ENCODE data around the gene PCNX2. TPM values are rescaled to one million over a fixed set of nuclear protein-coding genes. Genes with fewer than 3 reads are reported as not detected.
A peak's percentile ranks its signal among the peaks of the same experiment; 100 is the strongest.

The PCNX2 gene
- total and polyA plus RNA-seq, 2 donors = 5.2 to 36.9 TPM

- no peak overlapping the region for H3K4me3 ChIP-seq (ENCODE audit: low read depth, low read length)
- no peak for DNase-seq (ENCODE audit: extremely low spot score)
- H3K27ac ChIP-seq (ENCODE audit: low read depth) = no peak overlapping the region
- 57% methylated on average over 3 of the region's 3 CpGs for WGBS
- H3K4me1 ChIP-seq (ENCODE audit: insufficient read depth) = peaks cover 2% of the 10 kb centered on the region
- H3K36me3 ChIP-seq (ENCODE audit: insufficient read depth) = no peaks in the 10 kb centered on the region
Measured at GRCh38 chr1:233033361-233033760, 262.2 kb downstream of the PCNX2 start.

- WGBS = 81% methylated on average over 4 of the region's 4 CpGs
- Histone ChIP-seq H3K36me3 (ENCODE audit: insufficient read depth) (no peaks in the 10 kb centered on the region), H3K27ac (ENCODE audit: low read depth) (no peak overlapping the region), H3K4me3 (ENCODE audit: low read depth, low read length) (no peak overlapping the region), H3K4me1 (ENCODE audit: insufficient read depth) (peaks cover 2% of the 10 kb centered on the region)
- DNase-seq (ENCODE audit: extremely low spot score) = no peak
Measured at GRCh38 chr1:233032916-233033315, 262.6 kb downstream of the PCNX2 start.

- H3K36me3 ChIP-seq (ENCODE audit: insufficient read depth) = no peaks in the 10 kb centered on the region
- H3K4me3 ChIP-seq (ENCODE audit: low read depth, low read length) = no peak overlapping the region
- WGBS = 46% methylated on average over 3 of the region's 3 CpGs
- DNase-seq (ENCODE audit: extremely low spot score) = no peak
- H3K27ac ChIP-seq (ENCODE audit: low read depth) = no peak overlapping the region
- peaks cover 2% of the 10 kb centered on the region for H3K4me1 ChIP-seq (ENCODE audit: insufficient read depth)
Measured at GRCh38 chr1:233031521-233031920, 264.0 kb downstream of the PCNX2 start.

GRCh38 chr1:233027046-233027445, 268.5 kb downstream of the PCNX2 start:
- no peaks in the 10 kb centered on the region for H3K36me3 ChIP-seq (ENCODE audit: insufficient read depth)
- 52% methylated on average over 5 of the region's 5 CpGs for whole genome bisulfite sequencing
- no peak overlapping the region for H3K27ac ChIP-seq (ENCODE audit: low read depth)
- no peak for DNase-seq (ENCODE audit: extremely low spot score)
- no peaks in the 10 kb centered on the region for H3K4me1 ChIP-seq (ENCODE audit: insufficient read depth)
- H3K4me3 ChIP-seq (ENCODE audit: low read depth, low read length) = no peak overlapping the region

GRCh38 chr1:233025567-233025966, 270.0 kb downstream of the PCNX2 start:
- WGBS = 81% methylated on average over 2 of the region's 2 CpGs
- DNase-seq (ENCODE audit: extremely low spot score) = peak; percentile 52
- Histone ChIP-seq H3K4me3 (ENCODE audit: low read depth, low read length) (no peak overlapping the region), H3K27ac (ENCODE audit: low read depth) (no peak overlapping the region), H3K36me3 (ENCODE audit: insufficient read depth) (no peaks in the 10 kb centered on the region), H3K4me1 (ENCODE audit: insufficient read depth) (no peaks in the 10 kb centered on the region)

- no peak for DNase-seq (ENCODE audit: extremely low spot score)
- 81% methylated on average over 12 of the region's 12 CpGs for WGBS
- no peak overlapping the region for H3K4me3 ChIP-seq (ENCODE audit: low read depth, low read length)
- H3K36me3 ChIP-seq (ENCODE audit: insufficient read depth) = no peaks in the 10 kb centered on the region
- H3K27ac ChIP-seq (ENCODE audit: low read depth) = no peak overlapping the region
- H3K4me1 ChIP-seq (ENCODE audit: insufficient read depth) = no peaks in the 10 kb centered on the region
Measured at GRCh38 chr1:233025157-233025556, 270.4 kb downstream of the PCNX2 start.

GRCh38 chr1:233024199-233024598, 271.3 kb downstream of the PCNX2 start:
- Histone ChIP-seq H3K27ac (ENCODE audit: low read depth) (no peak overlapping the region), H3K4me1 (ENCODE audit: insufficient read depth) (no peaks in the 10 kb centered on the region), H3K36me3 (ENCODE audit: insufficient read depth) (no peaks in the 10 kb centered on the region), H3K4me3 (ENCODE audit: low read depth, low read length) (no peak overlapping the region)
- no peak for DNase-seq (ENCODE audit: extremely low spot score)
- WGBS = 94% methylated on average over 9 of the region's 9 CpGs

GRCh38 chr1:233022246-233022645, 273.3 kb downstream of the PCNX2 start:
- H3K4me3 ChIP-seq (ENCODE audit: low read depth, low read length) = no peak overlapping the region
- H3K27ac ChIP-seq (ENCODE audit: low read depth) = no peak overlapping the region
- 99% methylated on average over 2 of the region's 2 CpGs for whole genome bisulfite sequencing
- H3K4me1 ChIP-seq (ENCODE audit: insufficient read depth) = no peaks in the 10 kb centered on the region
- DNase-seq (ENCODE audit: extremely low spot score) = no peak
- H3K36me3 ChIP-seq (ENCODE audit: insufficient read depth) = no peaks in the 10 kb centered on the region

- WGBS = 56% methylated on average over 8 of the region's 8 CpGs
- no peak overlapping the region for H3K27ac ChIP-seq (ENCODE audit: low read depth)
- no peak for DNase-seq (ENCODE audit: extremely low spot score)
- no peaks in the 10 kb centered on the region for H3K36me3 ChIP-seq (ENCODE audit: insufficient read depth)
- no peaks in the 10 kb centered on the region for H3K4me1 ChIP-seq (ENCODE audit: insufficient read depth)
- H3K4me3 ChIP-seq (ENCODE audit: low read depth, low read length) = no peak overlapping the region
Measured at GRCh38 chr1:233020426-233020825, 275.1 kb downstream of the PCNX2 start.

- Histone ChIP-seq H3K4me1 (ENCODE audit: insufficient read depth) (no peaks in the 10 kb centered on the region), H3K27ac (ENCODE audit: low read depth) (no peak overlapping the region), H3K36me3 (ENCODE audit: insufficient read depth) (no peaks in the 10 kb centered on the region), H3K4me3 (ENCODE audit: low read depth, low read length) (no peak overlapping the region)
- 54% methylated on average over 12 of the region's 12 CpGs for WGBS
- DNase-seq (ENCODE audit: extremely low spot score) = no peak
Measured at GRCh38 chr1:233019778-233020325, 275.7 kb downstream of the PCNX2 start.

GRCh38 chr1:233019083-233019482, 276.4 kb downstream of the PCNX2 start:
- DNase-seq (ENCODE audit: extremely low spot score) = no peak
- 96% methylated on average over 3 of the region's 3 CpGs for WGBS
- no peaks in the 10 kb centered on the region for H3K36me3 ChIP-seq (ENCODE audit: insufficient read depth)

GRCh38 chr1:233016798-233017197, 278.7 kb downstream of the PCNX2 start:
- DNase-seq (ENCODE audit: extremely low spot score) = no peak
- H3K4me1 ChIP-seq (ENCODE audit: insufficient read depth) = no peaks in the 10 kb centered on the region
- WGBS = 66% methylated on average over 6 of the region's 6 CpGs
- H3K4me3 ChIP-seq (ENCODE audit: low read depth, low read length) = no peak overlapping the region
- no peaks in the 10 kb centered on the region for H3K36me3 ChIP-seq (ENCODE audit: insufficient read depth)
- H3K27ac ChIP-seq (ENCODE audit: low read depth) = no peak overlapping the region

More at GRCh38 chr1:233019083-233019482, 276.4 kb downstream of the PCNX2 start:
- no peak overlapping the region for H3K27ac ChIP-seq (ENCODE audit: low read depth)
- no peak overlapping the region for H3K4me3 ChIP-seq (ENCODE audit: low read depth, low read length)
- no peaks in the 10 kb centered on the region for H3K4me1 ChIP-seq (ENCODE audit: insufficient read depth)

- Histone ChIP-seq H3K27ac (ENCODE audit: low read depth) (no peak overlapping the region), H3K4me1 (ENCODE audit: insufficient read depth) (no peaks in the 10 kb centered on the region), H3K36me3 (ENCODE audit: insufficient read depth) (no peaks in the 10 kb centered on the region), H3K4me3 (ENCODE audit: low read depth, low read length) (no peak overlapping the region)
- no peak for DNase-seq (ENCODE audit: extremely low spot score)
- 86% methylated on average over 2 of the region's 2 CpGs for WGBS
Measured at GRCh38 chr1:233015965-233016364, 279.6 kb downstream of the PCNX2 start.

- no peaks in the 10 kb centered on the region for H3K4me1 ChIP-seq (ENCODE audit: insufficient read depth)
- no peaks in the 10 kb centered on the region for H3K36me3 ChIP-seq (ENCODE audit: insufficient read depth)
- WGBS = 83% methylated on average over 1 of the region's 1 CpG
- H3K27ac ChIP-seq (ENCODE audit: low read depth) = no peak overlapping the region
- no peak for DNase-seq (ENCODE audit: extremely low spot score)
- no peak overlapping the region for H3K4me3 ChIP-seq (ENCODE audit: low read depth, low read length)
Measured at GRCh38 chr1:233012021-233012420, 283.5 kb downstream of the PCNX2 start.

GRCh38 chr1:233010146-233010545, 285.4 kb downstream of the PCNX2 start:
- no peaks in the 10 kb centered on the region for H3K4me1 ChIP-seq (ENCODE audit: insufficient read depth)
- H3K27ac ChIP-seq (ENCODE audit: low read depth) = no peak overlapping the region
- H3K4me3 ChIP-seq (ENCODE audit: low read depth, low read length) = no peak overlapping the region
- DNase-seq (ENCODE audit: extremely low spot score) = no peak
- 80% methylated on average over 3 of the region's 3 CpGs for WGBS
- no peaks in the 10 kb centered on the region for H3K36me3 ChIP-seq (ENCODE audit: insufficient read depth)

All from urinary bladder (tissue), 4 donors.